Peyer's patch (tissue), 4 donors: ENCODE data around the gene HAUS5. TPM values are rescaled to one million over a fixed set of nuclear protein-coding genes. Genes with fewer than 3 reads are reported as not detected.
A peak's percentile ranks its signal among the peaks of the same experiment; 100 is the strongest.

Experiments
- DNase-seq, 3 donors: peaks; one replicate each; pipeline ENCODE4 v3.0.0-alpha.2; 2017 to 2019
- H3K27ac ChIP-seq, 4 donors: fragments of 200-600 bp; sonication (generic); one replicate each; pipeline ENCODE4 v1.5.1; 2016 to 2019
- H3K27me3 ChIP-seq, 2 donors: fragments of 200-600 bp; sonication (generic); one replicate each; pipeline ENCODE4 v1.5.1; 2019
- H3K36me3 ChIP-seq, 3 donors: fragments of 200-600 bp; sonication (generic); one replicate each; pipeline ENCODE4 v1.5.1; 2016 to 2019
- H3K4me1 ChIP-seq, 4 donors: fragments of 200-600 bp; sonication (generic); one replicate each; pipeline ENCODE4 v1.5.1; 2016 to 2019
- H3K4me3 ChIP-seq, 4 donors: fragments of 200-600 bp; sonication (generic); 1 replicate in 3 of 4; 2 replicates in 1 of 4; pipeline ENCODE4 v1.5.1; 2016 to 2019; ENCODE audit warnings: mild to moderate bottlenecking in 1 of 4
- H3K9me3 ChIP-seq, 4 donors: fragments of 200-600 bp; sonication (generic); one replicate each; pipeline ENCODE4 v1.5.1; 2016 to 2019; ENCODE audit warnings: mild to moderate bottlenecking in 1 of 4
- CTCF ChIP-seq, 6 experiments: fragments of 450-650 bp in 4 of 6; fragments of 200-600 bp in 2 of 6; sonication (generic) in 1 of 6; IDR thresholded peaks; one replicate each; pipeline ENCODE4 v1.5.1; 2017 to 2019; ENCODE audit warnings: antibody characterized with exemption in 6 of 6, mild to moderate bottlenecking in 3 of 6, moderate library complexity in 1 of 6
- POLR2A ChIP-seq, 2 donors: fragments of 450-650 bp; IDR thresholded peaks; one replicate each; pipeline ENCODE4 v1.5.1; 2017; ENCODE audit warnings: antibody characterized with exemption in 2 of 2, mild to moderate bottlenecking in 2 of 2, moderate library complexity in 2 of 2
- total RNA-seq, 4 donors: library from RNA; depleted of rRNA; stranded (reverse); fragments of >200 nt; gene quantifications; one replicate each; pipeline ENCODE4 v1.1.0, GENCODE V29; 2016

The HAUS5 gene
- total RNA-seq, 4 donors from 2014 or later: 2.8 to 42.9 (median 8.3) TPM

GRCh38 chr19:35629332-35629633, 16.7 kb downstream of the HAUS5 start:
- H3K4me3 ChIP-seq: peak overlapping the region; percentile 57 to 100 (median 72)
- peaks cover 0 to 39% (median 0%) of the 10 kb centered on the region in 3 donors for H3K36me3 ChIP-seq
- no peaks in the 10 kb centered on the region for H3K9me3 ChIP-seq
- H3K27ac ChIP-seq: peak overlapping the region; percentile 85 to 96 (median 88)
- no peaks in the 10 kb centered on the region for H3K27me3 ChIP-seq
- TF ChIP-seq CTCF (IDR thresholded peaks at IDR 0.05) (no peak), POLR2A (IDR thresholded peaks at IDR 0.05) (no peak)
- peaks cover 0 to 11% (median 7%) of the 10 kb centered on the region in 4 donors for H3K4me1 ChIP-seq
- no peak for DNase-seq

- no peak for DNase-seq
- Histone ChIP-seq H3K4me3 (no peak overlapping the region), H3K9me3 (no peaks in the 10 kb centered on the region), H3K36me3 (peaks cover 0 to 79% (median 0%) of the 10 kb centered on the region in 3 donors), H3K27ac (no peak overlapping the region), H3K4me1 (peaks cover 0 to 9% (median 6%) of the 10 kb centered on the region in 4 donors), H3K27me3 (no peaks in the 10 kb centered on the region)
- TF ChIP-seq POLR2A (IDR thresholded peaks at IDR 0.05) (no peak), CTCF (IDR thresholded peaks at IDR 0.05) (no peak)
These were observed 21.3 kb downstream of the HAUS5 start for GRCh38 chr19:35633727-35634440.

- TF ChIP-seq POLR2A (IDR thresholded peaks at IDR 0.05) (no peak), CTCF (IDR thresholded peaks at IDR 0.05) (no peak)
These were observed 24.1 kb downstream of the HAUS5 start for GRCh38 chr19:35636651-35637050.

GRCh38 chr19:35637165-35637564, 24.6 kb downstream of the HAUS5 start:
- H3K36me3 ChIP-seq: peaks cover 0 to 61% (median 0%) of the 10 kb centered on the region in 3 donors

More at GRCh38 chr19:35636651-35637050, 24.1 kb downstream of the HAUS5 start:
- Histone ChIP-seq H3K9me3 (no peaks in the 10 kb centered on the region), H3K36me3 (peaks cover 0 to 66% (median 0%) of the 10 kb centered on the region in 3 donors), H3K27ac (no peak overlapping the region), H3K27me3 (no peaks in the 10 kb centered on the region), H3K4me3 (no peak overlapping the region), H3K4me1 (peaks cover 0 to 3% (median 0%) of the 10 kb centered on the region in 4 donors)
- DNase-seq: no peak

GRCh38 chr19:35639321-35639639, 26.7 kb downstream of the HAUS5 start:
- no peak for DNase-seq
- Histone ChIP-seq H3K4me3 (no peak overlapping the region), H3K4me1 (peaks cover 0 to 11% (median 3%) of the 10 kb centered on the region in 4 donors), H3K36me3 (peaks cover 0 to 40% (median 0%) of the 10 kb centered on the region in 3 donors), H3K9me3 (no peaks in the 10 kb centered on the region), H3K27ac (no peak overlapping the region), H3K27me3 (no peaks in the 10 kb centered on the region)
- no peak for TF ChIP-seq POLR2A (IDR thresholded peaks at IDR 0.05)
- no peak for TF ChIP-seq CTCF (IDR thresholded peaks at IDR 0.05)

More at GRCh38 chr19:35637165-35637564, 24.6 kb downstream of the HAUS5 start:
- DNase-seq: no peak
- no peak overlapping the region for H3K4me3 ChIP-seq
- H3K4me1 ChIP-seq: peaks cover 0 to 7% (median 0%) of the 10 kb centered on the region in 4 donors
- TF ChIP-seq CTCF (IDR thresholded peaks at IDR 0.05) (no peak), POLR2A (IDR thresholded peaks at IDR 0.05) (no peak)
- no peaks in the 10 kb centered on the region for H3K27me3 ChIP-seq
- H3K9me3 ChIP-seq: no peaks in the 10 kb centered on the region
- no peak overlapping the region for H3K27ac ChIP-seq
